OCI-LY7 (cell line): ENCODE measurements around the gene EMX2.

Experiments
- CTCF ChIP-seq: fragments of 200-600 bp; sonication (generic); conservative IDR thresholded peaks from 2 replicates; pipeline ENCODE4 v1.5.1; 2014; ENCODE audit warnings: mild to moderate bottlenecking, antibody characterized with exemption, low read length, moderate library complexity, mixed read lengths
- EZH2phosphoT487 ChIP-seq: fragments of 200-600 bp; sonication (generic); IDR thresholded peaks from 2 replicates; pipeline ENCODE4 v1.6.1; 2018; ENCODE audit warnings: low read depth, borderline replicate concordance, mild to moderate bottlenecking, mixed run types, antibody characterized with exemption, low read length, moderate library complexity, mixed read lengths

DNA sequence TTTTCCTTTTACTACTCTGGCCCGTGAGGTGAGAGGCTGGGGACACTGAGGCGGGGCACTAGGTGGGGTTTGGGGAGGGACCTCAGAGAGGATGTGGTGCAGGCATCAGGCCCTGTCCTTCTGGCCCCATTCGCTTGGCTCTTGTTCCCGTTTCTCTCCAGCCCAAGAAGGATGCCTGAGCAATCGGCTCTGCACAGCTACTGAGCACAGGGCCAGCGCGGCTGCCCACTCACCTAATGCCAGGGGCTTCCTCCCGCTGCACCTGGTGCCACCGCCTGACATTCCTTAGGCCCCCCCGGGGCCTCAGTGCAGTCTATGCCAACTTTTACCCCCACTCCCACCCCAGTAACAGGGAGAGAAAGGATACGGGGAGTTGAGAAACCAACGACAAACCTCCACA lies 12.5 kb downstream of the EMX2 start:
- no peak for TF ChIP-seq CTCF
- no peak for TF ChIP-seq EZH2phosphoT487
